CD4-positive, alpha-beta T cell treated with Interleukin-6 for 4 hours (primary cell): ENCODE results near the gene MEX3A.
"Not testable (repeated sequence)": the region's sequence is repeated elsewhere in the genome, so short reads cannot be mapped to it uniquely, and the experiment has no call there.

Source experiments
- DNase-seq: peaks from one replicate; pipeline ENCODE4 v3.0.0-alpha.2; 2020; ENCODE audit warnings: mixed read lengths

Gene MEX3A

DNA sequence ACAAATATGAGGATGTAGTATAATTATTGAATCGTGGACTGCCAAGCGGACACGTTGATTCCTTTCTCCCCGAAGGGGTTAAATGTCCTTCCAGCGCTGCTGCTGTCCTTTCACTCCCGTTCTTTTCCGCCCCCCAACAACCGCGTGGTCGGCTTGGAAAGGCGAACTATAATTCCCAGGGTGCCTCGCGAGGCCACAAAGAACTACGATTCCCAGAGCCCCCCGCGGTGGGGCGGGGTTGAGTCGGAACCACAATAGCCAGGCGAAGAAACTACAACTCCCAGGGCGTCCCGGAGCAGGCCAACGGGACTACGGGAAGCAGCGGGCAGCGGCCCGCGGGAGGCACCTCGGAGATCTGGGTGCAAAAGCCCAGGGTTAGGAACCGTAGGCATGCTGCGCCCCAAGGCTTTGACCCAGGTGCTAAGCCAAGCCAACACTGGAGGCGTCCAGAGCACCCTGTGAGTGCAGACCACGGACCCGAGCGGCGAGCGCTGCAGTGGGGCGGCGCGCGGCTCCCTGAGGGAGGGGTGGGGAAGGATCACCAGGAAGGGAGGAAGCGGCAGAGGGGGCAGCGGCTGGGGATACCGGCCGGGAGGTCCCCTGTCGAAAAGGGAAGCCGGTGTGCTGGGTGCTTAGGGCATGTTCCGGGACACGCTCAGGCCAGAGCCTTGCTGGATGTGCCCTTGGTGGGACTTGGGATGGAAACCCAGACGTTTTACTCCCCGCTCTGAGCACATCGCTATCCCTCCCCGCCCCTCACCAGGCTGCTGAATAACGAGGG is 27.6 kb downstream of the MEX3A start, which contains the start of gene LAMTOR2:
Gene LAMTOR2 (plus strand): TSS at position 283 of the 781 bp plus-strand sequence. CDS start 108 bp downstream, at position 391.
- DNase-seq, result peak; percentile 98

DNA sequence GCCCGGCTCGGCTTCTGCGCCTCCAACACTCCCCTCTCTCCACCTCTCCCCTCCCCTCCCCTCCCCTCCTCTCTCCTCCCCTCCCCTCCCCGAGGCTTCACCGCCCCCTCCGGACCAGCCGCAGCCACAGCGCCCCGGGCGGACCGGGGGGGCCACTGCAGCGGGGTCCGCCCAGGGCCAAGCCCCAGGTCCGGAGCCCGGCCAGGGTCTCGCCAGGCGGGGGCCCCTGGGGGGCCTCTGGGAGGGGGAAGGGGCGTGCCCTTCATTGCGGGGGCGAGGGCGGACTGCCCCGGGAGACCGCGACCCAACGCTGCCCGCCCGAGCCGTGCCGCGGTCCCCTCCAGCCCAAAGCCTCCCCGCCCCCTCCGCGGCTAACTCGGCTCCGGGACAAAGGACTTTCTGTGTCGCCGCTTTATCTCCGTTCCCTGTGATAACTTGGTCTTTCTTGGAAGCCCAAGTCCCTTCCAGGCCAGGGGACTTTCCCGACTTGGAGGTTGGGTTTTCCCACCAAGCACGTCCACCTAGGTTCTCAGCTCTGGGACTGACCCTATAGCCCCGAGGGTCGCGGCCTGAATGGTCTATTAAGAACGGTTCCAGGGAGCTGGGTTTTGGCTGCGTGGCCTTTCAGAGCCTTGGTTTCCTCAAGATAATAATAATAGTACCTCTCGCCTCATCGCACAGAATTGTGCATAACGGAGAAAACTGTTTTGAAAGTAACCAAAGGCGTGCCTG is 28.3 kb downstream of the MEX3A start, which contains the start of gene UBQLN4:
Gene UBQLN4 (minus strand): TSS at position 31 of the 732 bp plus-strand sequence. CDS start 97 bp downstream, outside the sequence.
- peak; percentile 92 for DNase-seq

DNA sequence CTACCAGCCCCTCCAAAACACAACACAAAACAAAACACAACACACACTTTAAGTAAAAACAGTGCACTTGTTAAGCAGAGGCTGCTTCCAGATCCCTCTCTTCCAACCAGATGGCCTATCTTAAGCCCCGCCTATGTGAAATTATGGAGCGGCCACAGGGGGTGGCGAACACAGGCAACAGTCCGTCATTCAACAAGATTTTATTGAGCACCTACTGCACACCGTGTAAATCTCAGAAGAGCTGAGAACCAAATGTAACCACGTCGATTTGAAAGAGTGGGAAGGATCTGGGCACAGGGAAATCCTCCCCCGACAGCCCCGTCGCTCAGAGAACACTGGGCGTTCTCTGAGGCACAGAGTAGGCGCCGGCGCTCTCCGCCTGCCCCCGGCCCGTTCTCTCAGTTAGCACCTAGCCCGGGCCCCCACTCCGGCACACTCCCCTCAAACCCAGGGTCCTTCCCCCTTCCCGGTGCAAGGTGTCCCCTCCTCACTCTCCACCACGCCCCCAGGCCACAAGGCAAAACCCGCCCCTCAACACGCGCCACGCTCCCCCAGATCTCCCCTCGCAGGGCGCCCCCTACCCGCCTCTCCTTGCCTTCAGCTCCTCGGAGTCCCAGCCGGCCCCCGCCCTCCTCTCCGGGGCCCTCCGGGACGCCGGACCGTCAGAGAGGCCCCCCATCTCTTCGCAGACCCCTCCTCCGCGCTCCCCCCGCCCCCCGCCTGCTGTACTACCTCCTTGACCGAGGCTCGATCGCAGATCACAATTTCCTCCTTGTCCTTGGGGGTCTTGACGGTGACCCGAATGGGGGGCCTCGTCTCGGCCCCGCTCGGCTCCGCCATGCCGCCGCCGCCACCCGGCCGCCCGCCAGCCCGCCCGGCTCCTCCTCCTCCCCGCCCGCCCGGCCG is 29.1 kb downstream of the MEX3A start:
- peak; percentile 80 for DNase-seq

DNA sequence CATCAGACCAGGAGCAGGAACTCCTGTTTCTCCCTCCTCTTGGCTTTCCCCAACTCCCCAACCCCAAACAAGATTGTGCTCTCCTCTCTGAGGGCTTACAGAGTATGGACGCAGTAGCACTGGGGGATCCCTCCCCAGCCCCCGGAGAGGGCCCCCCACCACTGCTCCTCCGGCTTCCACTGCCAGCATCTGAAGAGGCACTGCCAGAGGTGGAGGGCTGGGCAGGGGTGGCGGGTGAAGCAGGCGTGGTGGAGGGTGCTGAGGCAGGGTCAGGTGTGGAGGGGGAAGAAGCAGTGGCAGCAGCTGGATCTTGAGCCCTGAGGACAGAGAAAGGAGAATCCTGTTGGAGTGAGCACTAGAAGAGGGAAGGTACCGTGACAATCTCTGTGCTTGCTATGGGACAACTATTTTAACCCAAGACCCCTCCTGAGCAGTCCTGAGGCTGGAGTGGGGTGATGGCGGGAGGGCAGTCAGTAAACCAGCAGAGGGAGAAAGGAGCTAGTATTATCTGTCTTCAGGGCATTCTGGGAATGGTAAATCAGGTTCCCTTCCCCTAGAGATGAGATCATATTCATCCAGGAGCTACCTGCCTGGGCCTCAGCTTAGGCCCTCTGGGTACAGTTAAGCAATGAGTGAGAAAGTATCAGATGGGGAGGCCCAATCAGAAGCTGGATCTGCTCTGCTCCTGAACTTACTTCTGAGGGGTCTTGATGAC is 31.1 kb downstream of the MEX3A start:
- DNase-seq, result no peak

DNA sequence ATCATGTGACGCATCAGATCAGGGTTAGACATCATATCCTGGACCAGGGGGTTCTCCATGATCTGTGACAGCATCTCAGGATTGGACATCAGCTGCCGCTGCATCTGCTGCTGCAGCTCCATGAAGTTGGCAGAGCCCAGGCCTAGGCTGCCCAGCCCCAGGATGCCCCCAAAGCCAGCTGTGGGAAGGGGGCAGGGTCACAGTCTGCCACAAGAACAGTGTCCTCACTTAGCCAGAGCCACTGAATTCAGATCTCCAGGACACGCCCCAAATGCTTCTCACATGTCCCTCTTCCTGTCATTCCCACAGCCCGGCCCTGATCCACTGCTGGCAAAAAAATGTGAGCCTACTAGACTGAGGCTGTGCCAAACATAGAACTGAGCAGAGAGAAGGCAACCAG is 31.9 kb downstream of the MEX3A start:
- no peak for DNase-seq

DNA sequence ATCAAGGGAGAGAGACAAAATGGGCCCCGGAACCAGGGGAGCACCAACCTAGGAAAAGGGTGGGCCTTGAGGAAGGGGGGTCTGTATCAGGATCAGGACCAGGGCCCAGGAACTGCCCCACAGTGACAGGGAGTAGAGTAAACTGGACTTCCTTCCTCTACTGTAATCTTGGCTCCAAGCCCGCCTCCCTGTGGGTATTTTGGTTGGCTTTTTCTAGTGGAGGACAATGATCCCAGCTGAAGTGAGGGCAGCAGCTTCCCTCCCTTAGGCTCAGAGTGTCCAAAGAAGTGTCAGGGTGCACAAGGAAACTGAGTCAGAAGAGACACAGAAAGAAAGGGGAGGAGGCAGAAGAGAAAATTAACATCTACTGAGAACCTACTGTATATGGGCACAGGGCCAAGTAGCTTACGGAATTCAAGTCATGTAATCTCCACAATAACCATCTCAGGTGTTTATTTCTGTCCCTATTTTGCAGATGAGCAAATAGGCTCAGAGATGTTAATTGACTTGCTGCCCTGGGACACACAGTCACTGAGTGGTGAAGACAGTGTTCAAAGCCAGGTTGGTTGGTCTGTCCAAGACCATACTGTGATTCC is 33.5 kb downstream of the MEX3A start:
- DNase-seq, result no peak

DNA sequence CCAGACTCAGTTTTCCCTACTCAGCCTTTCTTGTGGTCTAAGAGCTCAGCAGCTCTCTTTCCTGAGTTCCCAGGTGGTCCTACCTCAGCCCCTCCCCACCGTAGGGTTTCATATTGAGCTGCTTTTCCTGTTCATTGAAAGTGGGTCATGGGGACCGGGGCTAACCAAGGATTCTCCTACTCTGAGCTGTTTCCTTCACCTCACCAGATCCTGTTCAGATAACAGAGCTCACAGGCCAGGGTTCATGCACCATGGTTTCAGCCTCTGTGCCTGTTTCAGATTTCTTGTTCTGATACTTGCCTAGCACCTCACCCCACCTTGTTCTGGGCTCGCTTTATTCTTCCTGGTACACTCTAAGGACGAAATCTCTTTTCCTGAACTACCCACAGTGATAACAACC is 37.2 kb downstream of the MEX3A start:
- DNase-seq, result no peak

DNA sequence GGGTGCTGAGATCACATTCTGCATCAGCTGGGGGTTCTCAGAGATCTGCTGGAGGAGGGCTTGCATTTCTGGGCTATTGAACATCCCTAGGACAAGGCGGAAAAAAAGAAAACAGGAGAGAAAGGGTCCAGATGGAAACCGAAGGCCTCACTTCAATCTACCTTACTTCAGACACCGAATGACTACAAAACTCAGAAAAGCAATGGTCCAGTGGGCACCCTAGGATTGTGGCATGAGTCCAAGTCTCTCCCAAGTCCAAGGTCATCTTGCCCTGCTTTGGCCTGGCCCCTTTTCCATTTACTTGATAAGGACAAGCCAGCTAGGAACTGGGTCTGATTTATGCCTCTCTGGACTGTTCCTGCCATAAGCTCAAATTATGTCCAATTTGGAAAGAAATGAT is 39.4 kb downstream of the MEX3A start:
- no peak for DNase-seq

DNA sequence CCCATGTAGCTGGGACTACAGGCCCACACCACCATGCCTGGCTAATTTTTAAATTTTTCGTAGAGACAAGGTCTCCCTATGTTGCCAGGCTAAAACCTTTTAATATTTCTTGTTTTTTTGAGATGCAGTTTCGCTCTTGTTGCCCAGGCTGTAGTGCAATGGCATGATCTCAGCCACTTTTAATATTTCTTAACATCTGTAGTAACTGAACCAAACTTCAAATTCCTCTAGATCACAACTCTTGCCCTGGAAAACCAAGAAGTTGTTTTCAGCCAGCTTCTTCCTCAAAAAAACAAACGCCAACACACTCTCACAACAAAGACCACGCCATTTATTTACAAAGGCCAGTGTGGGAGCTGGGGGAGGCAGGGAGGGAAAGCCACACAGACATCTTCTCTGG is 47.3 kb downstream of the MEX3A start:
- DNase-seq, result not testable (repeated sequence)

DNA sequence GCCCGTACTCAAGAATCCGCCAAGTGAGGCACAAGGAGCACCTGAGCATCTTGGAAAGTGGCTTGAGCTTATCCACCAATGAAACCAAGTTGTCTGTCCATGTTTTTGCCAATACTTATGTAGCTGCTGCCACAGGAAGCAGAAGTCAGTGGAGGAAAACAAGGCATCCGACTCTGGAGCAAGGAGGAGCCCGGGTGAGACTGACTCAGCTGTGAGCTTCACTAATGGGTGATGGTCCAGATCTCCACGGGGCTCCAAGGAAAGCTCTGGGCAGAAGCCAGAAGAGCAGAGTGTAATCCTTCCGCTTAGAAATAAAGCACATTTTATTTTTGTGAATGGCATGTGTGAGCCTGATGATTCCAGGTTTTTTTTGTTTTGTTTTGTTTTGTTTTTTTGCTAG is 49.3 kb downstream of the MEX3A start:
- DNase-seq, result no peak

DNA sequence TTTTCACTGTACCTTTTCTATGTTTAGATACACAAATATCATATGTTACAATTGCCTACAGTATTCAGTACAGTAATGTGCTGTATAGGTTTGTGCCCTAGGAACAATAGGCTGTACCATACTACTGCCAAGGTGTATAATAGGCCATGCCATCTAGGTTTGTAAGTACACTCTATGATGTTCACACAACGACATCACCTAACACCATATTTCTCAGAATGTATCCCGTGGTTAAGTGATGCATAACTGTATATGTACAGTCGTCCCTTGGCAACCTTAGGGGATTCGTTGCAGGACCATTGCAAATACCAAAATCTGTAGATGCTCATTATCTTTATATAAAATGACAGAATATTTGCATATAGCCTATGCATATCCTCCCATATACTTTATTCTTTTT is 55.7 kb downstream of the MEX3A start:
- no peak for DNase-seq

DNA sequence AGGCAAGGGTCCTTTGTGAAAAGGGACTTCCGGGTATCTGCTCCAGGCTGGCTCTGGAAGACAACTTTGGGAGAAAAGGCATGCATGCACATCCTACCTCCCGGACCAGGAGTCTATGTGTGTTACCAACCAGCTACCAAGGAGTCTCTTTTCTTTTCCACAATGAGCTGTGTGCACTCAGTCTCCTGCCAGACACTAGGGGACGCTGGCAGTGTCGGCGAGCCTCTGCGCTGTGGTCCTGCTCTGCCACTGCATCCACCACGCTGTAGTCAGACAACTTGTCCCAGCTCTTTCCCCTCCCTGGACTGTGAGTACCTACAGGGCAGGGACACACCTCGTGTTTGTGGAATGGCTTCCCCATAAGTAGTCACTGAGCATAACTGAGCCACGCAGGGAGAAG is 56.4 kb downstream of the MEX3A start:
- peak; percentile 27 for DNase-seq

DNA sequence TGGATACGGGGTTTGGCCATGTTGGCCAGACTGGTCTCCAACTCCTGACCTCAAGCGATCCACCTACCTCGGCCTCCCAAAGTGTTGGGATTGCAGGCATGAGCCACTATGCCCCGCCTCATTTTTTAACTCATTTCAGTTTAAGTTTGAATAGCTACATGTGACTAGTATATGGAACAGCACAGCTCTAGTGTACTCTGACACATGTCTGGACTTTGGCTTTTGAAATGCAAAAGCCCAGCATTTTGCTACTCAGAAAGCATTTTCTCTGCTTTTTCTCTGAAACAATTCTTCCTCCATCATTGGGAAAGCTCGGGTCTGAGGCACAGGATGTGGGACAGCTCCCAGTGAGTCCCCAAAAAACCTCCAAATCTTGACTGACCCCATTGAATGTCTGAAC is 57.5 kb downstream of the MEX3A start:
- DNase-seq, result no peak
